CD4-positive, alpha-beta T cell treated with Interleukin-4 for 4 hours (primary cell): Measurements from ENCODE around the gene HNRNPA2B1.
A peak's percentile ranks its signal among the peaks of the same experiment; 100 is the strongest.
"Not testable (repeated sequence)": the region's sequence is repeated elsewhere in the genome, so short reads cannot be mapped to it uniquely, and the experiment has no call there.

ENCODE experiments used
- DNase-seq: peaks from one replicate; pipeline ENCODE4 v3.0.0-alpha.2; 2020

Gene HNRNPA2B1

DNA sequence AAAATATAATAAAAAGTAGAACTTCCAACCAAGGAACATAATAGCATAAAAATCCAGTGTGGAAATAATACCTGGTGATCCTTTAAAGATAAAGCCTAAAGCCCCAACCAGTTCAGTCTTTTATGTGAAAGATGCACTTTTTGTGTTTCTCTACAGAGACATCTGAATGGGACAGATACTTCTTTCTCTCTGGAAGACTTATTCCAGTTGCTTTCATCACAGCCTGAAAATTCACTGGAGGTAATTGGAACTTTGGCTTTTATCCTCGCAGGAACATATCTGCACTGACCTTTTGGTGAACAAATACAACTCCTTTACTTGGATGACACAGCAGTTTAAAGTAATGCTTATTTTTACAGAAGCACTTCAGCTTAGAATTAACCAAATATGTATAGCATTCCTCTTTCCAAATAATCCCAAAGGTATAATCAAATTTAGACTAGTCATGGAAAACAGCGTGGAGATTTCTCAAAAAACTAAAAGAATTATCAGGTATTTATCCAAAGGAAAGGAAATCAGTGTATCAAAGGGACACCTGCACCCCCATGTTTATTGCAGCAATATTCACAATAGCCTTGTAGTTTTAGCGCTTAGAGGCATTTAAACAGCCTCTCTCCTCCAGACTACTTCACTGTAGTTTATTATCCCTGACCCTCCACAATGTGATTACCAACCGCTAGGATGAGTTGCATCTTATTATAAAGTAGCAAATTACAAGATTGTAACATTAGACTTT is 16.8 kb downstream of the HNRNPA2B1 start:
- DNase-seq: no peak

DNA sequence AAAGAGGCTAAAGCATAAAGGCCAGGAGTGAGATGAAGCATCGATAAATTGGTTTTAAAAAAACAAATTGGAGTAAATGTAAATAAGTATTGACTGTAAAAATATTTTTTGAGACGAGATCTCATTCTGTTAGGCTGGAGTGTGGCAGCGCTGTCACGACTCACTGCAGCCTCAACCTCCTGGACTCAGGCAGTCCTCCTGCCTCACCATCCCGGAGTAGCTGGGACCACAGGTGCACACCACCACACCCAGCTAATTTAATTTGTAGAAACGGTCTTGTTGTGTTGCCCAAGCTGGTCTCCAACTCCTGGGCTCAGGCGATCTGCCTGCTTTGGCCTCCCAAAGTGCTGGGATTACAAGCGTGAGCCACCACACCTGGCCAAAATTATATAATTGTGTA is 17.8 kb downstream of the HNRNPA2B1 start:
- DNase-seq: no peak

GRCh38 chr7:26182283-26182682 is 18.3 kb downstream of the HNRNPA2B1 start:
- no peak for DNase-seq

DNA sequence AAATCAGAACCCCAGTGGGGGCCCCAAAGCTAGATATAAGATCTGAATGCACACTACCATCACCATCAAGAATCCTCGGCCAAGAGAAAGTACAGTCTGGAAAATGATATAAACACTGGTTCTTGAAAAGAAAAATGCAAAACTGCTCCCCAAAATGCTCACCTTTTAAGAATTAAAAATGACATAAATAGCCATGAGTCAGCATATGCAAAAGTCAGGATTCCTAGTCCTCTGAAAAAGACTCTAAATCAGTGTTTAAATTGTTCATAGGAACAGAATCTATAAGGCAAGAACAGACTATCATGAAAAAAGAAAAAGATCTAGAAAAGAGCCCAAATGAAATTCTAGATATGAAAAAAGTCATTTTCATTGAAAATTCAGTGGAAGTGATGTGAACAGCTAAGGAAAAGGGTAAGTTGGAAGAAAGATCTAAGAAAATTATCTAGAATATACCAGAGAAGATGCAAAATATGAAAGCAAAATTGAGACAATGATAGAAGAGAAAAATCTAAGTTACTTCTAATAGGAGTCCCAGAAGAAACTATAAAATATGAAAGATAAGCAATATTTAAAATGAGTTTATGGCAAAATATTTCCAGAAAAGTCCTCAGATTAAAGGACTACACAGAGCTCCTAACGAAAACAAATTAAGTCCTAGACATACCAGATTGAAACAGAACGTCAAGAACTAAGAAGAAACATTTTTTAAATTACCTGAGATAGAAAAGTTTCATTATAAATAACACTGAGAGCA is 18.9 kb downstream of the HNRNPA2B1 start:
- DNase-seq: no peak

- DNase-seq: no peak
Observed at GRCh38 chr7:26180792-26181198, 19.8 kb downstream of the HNRNPA2B1 start.

DNA sequence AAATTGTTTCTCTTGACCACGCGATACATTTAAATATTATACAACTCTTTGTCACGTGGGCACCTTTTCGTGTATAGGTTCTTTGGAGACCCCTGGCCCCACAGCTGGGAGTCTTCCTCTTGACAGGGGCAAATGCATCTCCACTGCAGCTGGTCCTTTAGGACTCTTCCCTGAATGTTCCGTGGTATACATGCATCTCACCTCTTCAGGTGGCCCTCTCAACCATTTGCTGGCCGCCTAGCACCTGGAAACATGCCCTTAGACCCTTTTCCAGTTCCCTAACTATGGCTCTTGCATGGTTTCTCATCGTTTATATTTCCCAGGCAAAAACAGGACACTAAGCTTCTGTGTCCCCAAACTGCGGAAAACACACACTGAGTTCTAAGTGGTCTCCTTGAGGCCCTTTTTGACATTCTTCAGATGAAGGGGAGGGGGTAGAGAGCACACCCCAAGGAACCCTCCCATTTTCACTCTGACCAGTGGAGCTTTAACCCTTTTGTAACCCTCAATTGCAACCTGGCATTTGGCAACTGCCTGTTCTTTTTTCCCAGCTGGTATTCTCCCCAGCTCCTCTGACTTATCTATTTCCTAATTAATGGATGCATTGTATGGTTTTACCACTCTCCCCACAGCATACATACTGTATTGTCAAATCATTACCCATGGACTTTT is 20.6 kb downstream of the HNRNPA2B1 start:
- DNase-seq: no peak

- no peak for DNase-seq
Observed at GRCh38 chr7:26179422-26179821, 21.1 kb downstream of the HNRNPA2B1 start.

DNA sequence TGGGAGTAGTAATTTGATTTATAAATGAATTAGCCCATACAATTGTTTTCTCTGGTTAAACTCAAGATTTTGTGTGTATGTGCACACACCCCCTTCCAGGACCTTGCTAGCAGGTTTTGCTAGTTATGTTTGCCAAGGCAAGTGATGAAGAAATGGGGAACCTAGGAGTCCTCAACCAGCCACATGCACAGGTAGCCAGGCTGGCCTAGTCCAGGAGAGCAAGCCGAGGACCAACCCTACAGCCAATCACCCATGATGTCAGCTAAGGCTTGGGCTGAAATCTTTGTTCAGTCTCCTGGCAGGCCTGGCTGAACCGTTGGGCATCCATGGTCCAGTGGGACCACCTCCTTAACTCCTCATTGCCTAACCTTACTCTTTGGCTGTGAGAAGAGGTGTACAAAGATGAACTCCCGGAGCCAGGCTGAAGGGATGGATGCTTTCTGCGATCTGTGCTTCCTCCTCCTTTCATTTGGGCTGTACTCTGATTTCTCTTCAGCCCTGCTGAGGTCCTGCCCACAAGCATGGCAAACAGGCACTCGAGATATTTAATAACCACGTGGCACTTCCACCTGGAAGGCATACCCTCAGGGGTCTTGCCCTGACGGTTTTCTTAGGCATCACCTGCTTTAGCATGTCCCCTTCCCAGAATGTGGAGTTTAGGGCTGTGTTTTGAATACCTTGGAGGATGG is 22.1 kb downstream of the HNRNPA2B1 start:
- no peak for DNase-seq

DNA sequence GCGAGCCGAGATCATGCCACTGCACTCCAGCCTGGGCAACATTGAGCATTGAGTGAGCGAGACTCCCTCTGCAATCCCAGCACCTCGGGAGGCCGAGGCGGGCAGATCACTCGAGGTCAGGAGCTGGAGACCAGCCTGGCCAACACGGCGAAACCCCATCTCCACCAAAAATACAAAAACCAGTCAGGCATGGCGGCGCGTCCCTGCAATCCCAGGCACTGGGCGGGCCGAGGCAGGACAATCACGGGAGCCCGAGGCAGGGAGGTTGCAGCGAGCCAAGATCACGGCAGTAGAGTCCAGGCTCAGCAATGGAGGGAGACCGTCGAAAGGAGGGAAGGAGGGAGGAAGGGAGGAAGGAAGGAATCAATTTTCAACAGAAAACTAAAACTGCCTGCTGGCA is 23.3 kb downstream of the HNRNPA2B1 start:
- not testable (repeated sequence) for DNase-seq

DNA sequence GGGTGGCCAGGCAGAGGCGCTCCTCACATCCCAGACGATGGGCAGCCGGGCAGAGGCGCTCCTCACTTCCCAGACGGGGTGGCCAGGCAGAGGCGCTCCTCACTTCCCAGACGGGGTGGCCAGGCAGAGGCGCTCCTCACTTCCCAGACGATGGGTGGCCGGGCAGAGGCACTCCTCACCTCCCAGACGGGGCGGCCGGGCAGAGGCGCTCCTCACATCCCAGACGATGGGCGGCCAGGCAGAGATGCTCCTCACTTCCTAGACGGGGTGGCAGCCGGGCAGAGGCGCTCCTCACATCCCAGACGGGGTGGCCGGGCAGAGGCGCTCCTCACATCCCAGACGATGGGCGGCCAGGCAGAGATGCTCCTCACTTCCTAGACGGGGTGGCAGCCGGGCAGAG is 23.9 kb downstream of the HNRNPA2B1 start:
- DNase-seq: not testable (repeated sequence)

- not testable (repeated sequence) for DNase-seq
Observed at GRCh38 chr7:26175903-26176302, 24.6 kb downstream of the HNRNPA2B1 start.

DNA sequence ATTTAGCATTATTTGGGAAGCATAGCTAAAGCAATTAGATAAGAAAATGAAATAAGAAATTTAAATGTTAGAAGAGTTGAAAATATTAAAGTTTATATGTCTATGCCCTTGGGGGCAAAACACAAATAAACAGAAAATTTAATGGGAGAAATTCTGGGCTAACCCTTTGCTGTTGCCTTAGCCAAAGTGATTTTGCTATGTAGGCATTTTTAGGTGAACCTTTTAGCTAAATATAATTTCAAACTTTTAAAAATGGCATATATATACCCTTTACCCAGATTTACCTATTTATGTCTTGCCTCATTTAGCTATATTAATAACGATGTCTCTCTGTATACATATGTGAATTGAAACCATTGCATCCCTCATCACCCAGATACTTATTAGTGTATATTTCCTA is 28.5 kb downstream of the HNRNPA2B1 start:
- DNase-seq: no peak

- no peak for DNase-seq
Observed at GRCh38 chr7:26171601-26172000, 28.9 kb downstream of the HNRNPA2B1 start.

GRCh38 chr7:26170663-26171062 is 29.9 kb downstream of the HNRNPA2B1 start:
- DNase-seq: no peak

GRCh38 chr7:26169271-26169670 is 31.3 kb downstream of the HNRNPA2B1 start:
- DNase-seq: no peak

DNA sequence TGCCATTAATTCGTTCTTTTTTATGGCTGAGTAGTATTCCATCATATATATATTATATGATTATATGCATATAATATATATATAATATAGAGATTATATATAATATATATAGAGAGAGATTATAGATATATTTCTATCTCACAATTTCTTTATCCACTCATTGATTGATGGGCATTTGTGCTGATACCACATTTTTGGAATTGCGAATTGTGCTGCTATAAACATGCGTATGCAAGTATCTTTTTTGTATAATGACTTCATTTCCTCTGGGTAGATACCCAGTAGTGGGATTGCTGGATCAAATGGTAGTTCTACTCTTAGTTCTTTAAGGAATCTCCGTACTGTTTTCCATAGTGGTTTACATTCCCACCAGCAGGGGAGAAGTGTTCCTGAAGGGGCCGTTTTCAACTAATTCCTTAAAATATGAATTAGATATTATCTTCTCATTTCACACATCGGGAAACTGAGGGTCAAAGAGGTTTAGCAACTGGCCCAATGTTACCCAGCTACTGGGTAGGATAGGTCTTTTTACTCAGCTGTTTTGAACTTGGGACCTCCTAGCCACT is 32.0 kb downstream of the HNRNPA2B1 start:
- DNase-seq: no peak

DNA sequence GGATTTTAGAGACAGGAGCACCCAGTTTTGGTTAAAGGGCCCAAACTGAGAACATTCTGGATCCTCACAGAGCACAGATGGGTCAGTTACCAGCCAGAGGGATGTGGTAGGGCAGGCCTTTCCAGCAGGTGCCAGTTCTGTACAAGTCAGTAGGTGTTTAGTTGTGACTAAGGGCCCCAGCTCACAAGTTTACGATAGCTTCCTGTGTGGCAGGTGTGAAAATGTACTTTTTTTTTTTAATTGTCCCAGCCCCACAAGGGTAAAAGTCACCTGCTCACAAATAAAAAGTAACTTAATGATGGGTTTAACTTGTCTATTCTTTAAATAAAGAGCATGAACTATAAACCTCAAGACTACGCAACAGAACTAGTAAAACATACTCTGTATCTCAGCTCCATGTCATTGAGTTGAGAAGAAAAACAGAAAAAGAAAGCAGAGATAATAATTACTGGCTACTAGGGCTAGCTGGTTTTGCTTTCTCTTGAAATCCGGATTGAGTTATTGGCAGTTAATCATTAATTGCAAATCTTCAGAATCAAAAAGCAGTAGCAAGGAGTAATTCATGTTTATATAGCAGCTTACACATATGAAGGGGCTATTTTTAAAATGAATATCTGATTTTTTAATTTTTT is 33.1 kb downstream of the HNRNPA2B1 start:
- peak; percentile 68 for DNase-seq

DNA sequence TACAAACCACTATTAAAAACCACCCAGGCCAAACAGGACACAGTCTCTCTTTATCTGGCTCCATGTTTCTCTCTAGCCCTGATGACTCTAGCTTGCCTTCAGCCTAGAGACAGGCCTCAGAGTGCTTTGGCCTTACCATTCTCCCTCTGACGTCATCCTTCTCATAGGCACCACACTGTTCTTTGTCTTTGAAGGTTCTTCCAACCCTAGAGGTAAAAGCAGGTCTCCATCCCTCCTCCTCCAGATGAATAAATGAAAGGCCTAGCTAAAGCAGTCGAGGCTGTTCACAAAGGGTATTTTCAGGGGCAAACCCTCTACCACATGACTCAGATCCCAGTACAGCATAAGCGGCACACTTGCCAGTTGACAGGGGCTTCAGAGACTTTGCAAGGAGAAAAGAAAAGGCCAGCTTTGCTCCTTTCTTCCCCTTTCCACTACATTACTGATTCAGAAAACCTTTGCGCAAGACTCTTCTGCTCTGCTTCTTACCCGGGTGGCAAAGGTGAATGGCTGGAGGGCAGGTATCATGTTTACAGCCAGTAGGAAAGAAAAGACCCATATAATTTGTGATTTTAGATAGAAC is 33.8 kb downstream of the HNRNPA2B1 start:
- DNase-seq: no peak

GRCh38 chr7:26165950-26166683 is 34.4 kb downstream of the HNRNPA2B1 start:
- no peak for DNase-seq

DNA sequence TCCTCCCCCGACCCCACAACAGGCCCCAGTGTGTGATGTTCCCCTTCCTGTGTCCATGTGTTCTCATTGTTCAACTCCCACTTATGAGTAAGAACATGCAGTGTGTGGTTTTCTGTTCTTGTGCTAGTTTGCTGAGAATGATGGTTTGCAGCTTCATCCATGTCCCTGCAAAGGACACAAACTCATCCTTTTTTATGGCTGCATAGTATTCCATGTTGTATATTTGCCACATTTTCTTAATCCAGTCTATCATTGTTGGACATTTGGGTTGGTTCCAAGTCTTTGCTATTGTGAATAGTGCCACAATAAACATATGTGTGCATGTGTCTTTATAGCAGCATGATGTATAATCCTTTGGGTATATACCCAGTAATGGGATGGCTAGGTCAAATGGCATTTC is 36.7 kb downstream of the HNRNPA2B1 start:
- DNase-seq: not testable (repeated sequence)

- DNase-seq: no peak
Observed at GRCh38 chr7:26162431-26162830, 38.1 kb downstream of the HNRNPA2B1 start.
